GM12878 (cell line): ENCODE results near the gene EXOC4. TPM values are rescaled to one million over a fixed set of nuclear protein-coding genes. Genes with fewer than 3 reads are reported as not detected.

ENCODE experiments used
- ATAC-seq: fragments of 200-7000 bp; cut with Tn5 transposase; 3 replicates; pipeline ENCODE4 v1.9.1; 2020; ENCODE audit warnings: mild to moderate bottlenecking, moderate library complexity
- BruUV-seq: library from RNA; stranded (reverse); fragments of 400-500 nt; replicated peaks from 2 replicates; lab custom pipeline; 2021; lab: Mats Ljungman, UMichigan
- CTCF ChIA-PET: fragments of 300-600 bp; sonication (Branson Sonifier 250); formaldehyde crosslinking; extraction: SDS; loops from one replicate; lab custom pipeline; 2021; ENCODE audit warnings: inconsistent platforms; lab: Yijun Ruan, JAX
- POLR2A ChIA-PET: fragments of 350-600 bp; formaldehyde crosslinking; extraction: SDS; loops from one replicate; lab custom pipeline; 2021; ENCODE audit warnings: inconsistent platforms; lab: Charles Lee
- RAD21 ChIA-PET: fragments of 300-600 bp; sonication (Branson Sonifier 250); formaldehyde crosslinking; loops from one replicate; lab custom pipeline; 2023; ENCODE audit warnings: antibody characterized with exemption; ENCODE audit not compliant: unreplicated experiment; lab: Charles Lee
- SMC1A ChIA-PET: fragments of 300-600 bp; sonication (Branson Sonifier 250); formaldehyde crosslinking; loops from one replicate; lab custom pipeline; 2023; ENCODE audit not compliant: unreplicated experiment, uncharacterized antibody; lab: Charles Lee
- DNase-seq: peaks from one replicate; pipeline ENCODE4 v3.0.0-alpha.2; 2011; ENCODE audit warnings: low read depth, low spot score
- FAIRE-seq: peaks from 3 replicates; lab custom pipeline; 2011; peaks lifted over from hg19 to GRCh38; lab: Jason Lieb, UNC
- H2AFZ ChIP-seq: 2 replicates; pipeline ENCODE4 v1.6.0; 2011; ENCODE audit warnings: low read depth, low read length, control low read depth; ENCODE audit not compliant: control insufficient read depth
- H3K27ac ChIP-seq: 2 replicates; pipeline ENCODE4 v1.5.1; 2011; ENCODE audit warnings: control low read depth; ENCODE audit not compliant: control insufficient read depth, insufficient read depth
- H3K27me3 ChIP-seq, 2 experiments: replicated peaks in 1 of 2; 2 replicates each; pipeline versions ENCODE4 v1.6.0 to v1.6.1; 2011; ENCODE audit warnings: low read length in 1 of 2; ENCODE audit not compliant: control insufficient read depth in 2 of 2, insufficient read depth in 2 of 2
- H3K36me3 ChIP-seq, 2 experiments: 2 replicates each; pipeline ENCODE4 v1.5.1; 2011; ENCODE audit warnings: low read length in 1 of 2; ENCODE audit not compliant: control insufficient read depth in 2 of 2, insufficient read depth in 2 of 2
- H3K4me1 ChIP-seq: 2 replicates; pipeline ENCODE4 v1.6.1; 2011; ENCODE audit warnings: mild to moderate bottlenecking, low read length, moderate library complexity, mixed read lengths; ENCODE audit not compliant: control insufficient read depth, insufficient read depth
- H3K4me2 ChIP-seq: 2 replicates; pipeline ENCODE4 v1.6.0; 2011; ENCODE audit warnings: control low read depth; ENCODE audit not compliant: control insufficient read depth, insufficient read depth
- H3K4me3 ChIP-seq: fragments of 200-600 bp; sonication (generic); 2 replicates; pipeline ENCODE4 v1.5.1; 2016
- H3K79me2 ChIP-seq: 2 replicates; pipeline ENCODE4 v1.6.0; 2011; ENCODE audit warnings: low read length; ENCODE audit not compliant: control insufficient read depth, insufficient read depth
- H3K9ac ChIP-seq: 2 replicates; pipeline ENCODE4 v1.8.0; 2011; ENCODE audit warnings: low read length, control low read depth, mixed read lengths; ENCODE audit not compliant: control insufficient read depth, insufficient read depth
- H3K9me3 ChIP-seq: replicated peaks from 3 replicates; pipeline ENCODE4 v1.5.1; 2011; ENCODE audit warnings: mild to moderate bottlenecking, low read length; ENCODE audit not compliant: control insufficient read depth, insufficient read depth
- H4K20me1 ChIP-seq: 2 replicates; pipeline ENCODE4 v1.6.0; 2011; ENCODE audit not compliant: control insufficient read depth, insufficient read depth
- ATF2 ChIP-seq: IDR thresholded peaks from 2 replicates; pipeline ENCODE4 v1.6.1; 2012; ENCODE audit warnings: low read length, inconsistent platforms
- DPF2 ChIP-seq: fragments of 450-650 bp; IDR thresholded peaks from 2 replicates; pipeline ENCODE4 v1.6.1; 2017; ENCODE audit warnings: mild to moderate bottlenecking
- GABPA ChIP-seq: IDR thresholded peaks from 2 replicates; pipeline ENCODE4 v1.6.1; 2014; ENCODE audit warnings: antibody characterized with exemption, low read depth, mild to moderate bottlenecking, inconsistent platforms
- MTA3 ChIP-seq: IDR thresholded peaks from 2 replicates; pipeline ENCODE4 v1.6.1; 2012; ENCODE audit warnings: low read length, inconsistent platforms, borderline replicate concordance
- NKRF ChIP-seq: fragments of 450-650 bp; conservative IDR thresholded peaks from 2 replicates; pipeline ENCODE4 v1.6.1; 2017; ENCODE audit warnings: mild to moderate bottlenecking, moderate library complexity
- PBX3 ChIP-seq: IDR thresholded peaks from 2 replicates; pipeline ENCODE4 v1.6.1; 2011; ENCODE audit warnings: mild to moderate bottlenecking, low read depth, low read length, moderate library complexity; ENCODE audit not compliant: insufficient replicate concordance
- RUNX3 ChIP-seq: IDR thresholded peaks from 2 replicates; pipeline ENCODE4 v1.6.1; 2012; ENCODE audit warnings: low read length, inconsistent platforms
- ZNF622 ChIP-seq: fragments of 450-650 bp; IDR thresholded peaks from 2 replicates; pipeline ENCODE4 v1.6.1; 2017; ENCODE audit warnings: mild to moderate bottlenecking, inconsistent platforms
- WGBS: methylation state at CpG from one replicate; pipeline ENCODE4 v1.1.6; 2016; ENCODE audit warnings: low lambda C conversion rate; ENCODE audit not compliant: insufficient replicate concordance, insufficient coverage; ENCODE audit errors: missing lambda C conversion rate; 5-methylcytosine and 5-hydroxymethylcytosine counted together
- in situ Hi-C: fragments of 300-500 bp; cut with MboI; formaldehyde crosslinking; loops from 9 replicates; pipeline ENCODE4 v1.14.3; 2018; ENCODE audit warnings: mixed read lengths
- intact Hi-C: fragments of 100-400 bp; cut with micrococcal nuclease; formaldehyde crosslinking; loops from one replicate; pipeline ENCODE4 v1.14.2; 2022; ENCODE audit not compliant: unreplicated experiment
- polyA plus RNA-seq, 11 experiments: library from polyadenylated mRNA; depleted of rRNA in 4 of 11; unstranded in 6 of 11; stranded (reverse) in 5 of 11; fragments of >200 nt; fragmentation: Nextera tagmentation in 4 of 11; fragmentation: Illumina TruSeq in 1 of 11; extraction: Ambion mirVana in 4 of 11; extraction: Trizol in 1 of 11; gene quantifications; 1 replicate in 1 of 11; 2 replicates in 10 of 11; pipeline versions ENCODE4 v1.2.1 to v1.2.3, GENCODE V29; 2011 to 2016; ENCODE audit warnings: inconsistent platforms in 2 of 11, missing spikeins in 2 of 11, low read depth in 1 of 11
- total RNA-seq, 4 experiments: library from RNA; depleted of rRNA in 3 of 4; stranded (reverse); fragments of >200 nt in 3 of 4; fragmentation: Illumina TruSeq in 1 of 4; extraction: Trizol in 1 of 4; gene quantifications; 2 replicates each; pipeline versions ENCODE4 v1.2.1 to v1.2.3, GENCODE V29; 2013 to 2021

Gene EXOC4
- total and polyA plus RNA-seq, 10 of the 15 experiments (the other 5 are each of a cell fraction or from before 2014, with no cell fraction given) = 13.2 to 44.5 (median 29.6) TPM

- FAIRE-seq (no peak), ATAC-seq (no peak), DNase-seq (no peak)
- intact Hi-C loops = no loop called here
- no peaks in the 10 kb centered on the region for H4K20me1 ChIP-seq
- H3K27me3 ChIP-seq = no peaks in the 10 kb centered on the region
- RAD21 ChIA-PET = no interaction called here
- WGBS = 93% methylated on average over 3 of the region's 3 CpGs
- in situ Hi-C loops = no loop called here
- TF ChIP-seq ZNF622 (no peak), GABPA (no peak), ATF2 (no peak), DPF2 (no peak), MTA3 (no peak), PBX3 (no peak), RUNX3 (no peak), NKRF (no peak)
- H3K9me3 ChIP-seq = no peaks in the 10 kb centered on the region
- H3K9ac ChIP-seq = no peak overlapping the region
- H3K4me2 ChIP-seq = no peak overlapping the region
- H3K79me2 ChIP-seq = no peaks in the 10 kb centered on the region
- POLR2A ChIA-PET = no interaction called here
- SMC1A ChIA-PET = interaction anchor here (0.7 kb wide), 1 partner anchor 18 kb away, joined by 3 read pairs; no protein-coding TSS in a partner anchor
- no peak overlapping the region for H2AFZ ChIP-seq
- no peak overlapping the region for H3K4me3 ChIP-seq
- CTCF ChIA-PET = interaction anchor here (1.3 kb wide), 2 partner anchors 17 to 18 kb away, joined by 3 read pairs; no protein-coding TSS in a partner anchor
- no peak overlapping the region for H3K27ac ChIP-seq
- no peaks in the 10 kb centered on the region for H3K36me3 ChIP-seq
- no TSS peak for BruUV-seq
- H3K4me1 ChIP-seq = no peaks in the 10 kb centered on the region
These were observed 583.8 kb downstream of the EXOC4 start for GRCh38 chr7:133836666-133837065.
